ENCODE measurements around the gene SLC27A3.

GRCh38 chr1:153742411-153743142 is 32.6 kb upstream of the SLC27A3 start:
- no peak for TF ChIP-seq POLR2A (IDR thresholded peaks at IDR 0.05; ENCODE audit: low read length)
- TF ChIP-seq CTCF (IDR thresholded peaks at IDR 0.05), result no peak
- TF ChIP-seq RAD21 (conservative IDR thresholded peaks at IDR 0.05 in 1 of 2, IDR thresholded peaks at IDR 0.05 in 1 of 2), result no peak
